ENCODE measurements around the gene SDK2.
A peak's percentile ranks its signal among the peaks of the same experiment; 100 is the strongest.

The SDK2 gene

DNA sequence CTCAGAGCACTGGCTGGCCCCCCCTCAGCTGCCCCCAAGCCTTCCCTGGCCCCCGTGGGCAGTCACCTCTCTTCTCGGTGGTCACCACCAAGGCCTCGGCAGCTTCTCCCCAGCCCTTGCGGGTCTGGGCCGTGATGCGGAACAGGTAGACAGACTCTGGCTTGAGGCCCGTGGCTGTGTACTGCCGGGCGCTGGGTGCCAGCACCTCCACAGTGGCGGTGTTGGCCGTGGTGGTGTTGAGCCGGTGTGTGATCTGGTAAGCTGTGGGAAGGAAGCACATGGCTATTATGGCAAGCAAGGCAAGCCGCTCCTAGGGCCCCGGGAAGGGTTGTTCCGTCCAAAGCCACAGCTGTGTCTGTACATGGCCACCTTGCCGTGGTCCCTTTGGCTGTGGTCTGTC, 254.0 kb downstream of the SDK2 start:
- no peak for DNase-seq (ENCODE audit: low spot score)

GRCh38 chr17:73389411-73389810, 254.8 kb downstream of the SDK2 start:
- DNase-seq (ENCODE audit: low spot score): no peak

- DNase-seq (ENCODE audit: low spot score): no peak
Observed at GRCh38 chr17:73388578-73388905, 255.7 kb downstream of the SDK2 start.

DNA sequence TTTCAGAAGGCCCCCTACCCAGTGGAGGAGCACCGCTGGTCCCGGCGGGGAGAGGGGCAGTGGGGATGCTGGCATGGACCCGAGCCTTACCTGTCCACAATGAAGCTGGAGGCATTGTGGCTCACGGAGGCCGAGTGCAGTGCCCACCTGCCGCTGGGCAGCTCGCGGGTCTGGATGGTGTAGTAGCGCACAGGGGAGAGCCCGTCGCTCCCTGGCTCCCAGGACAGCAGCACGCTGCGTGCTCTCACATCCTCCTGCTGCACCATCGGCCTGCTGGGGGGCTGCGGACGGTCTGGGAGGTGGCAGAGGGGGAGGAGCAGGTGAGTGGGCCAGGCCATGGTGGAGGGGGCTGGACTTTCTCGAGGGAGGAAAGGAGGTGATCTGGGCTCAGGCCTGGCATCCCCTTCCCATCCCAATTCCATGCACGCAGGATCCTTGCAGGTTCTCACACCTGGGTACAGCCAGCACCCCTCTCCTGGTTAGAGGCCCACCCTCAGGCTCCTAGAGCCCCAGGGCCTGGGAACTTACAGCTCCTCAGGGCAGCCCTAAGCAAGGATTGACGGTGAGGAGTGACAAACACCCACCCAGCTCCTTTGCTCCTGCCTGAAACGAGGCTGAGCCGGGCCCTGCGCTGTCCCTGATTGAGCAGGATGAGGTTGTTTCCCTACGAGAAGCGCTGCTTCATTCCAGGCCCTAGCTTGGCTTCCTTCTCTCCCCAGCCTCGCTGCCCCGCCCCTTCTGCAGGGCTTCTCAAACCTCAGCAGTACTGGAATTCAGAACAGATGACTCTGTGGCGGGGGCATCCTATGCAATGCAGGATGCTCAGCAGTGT, 256.3 kb downstream of the SDK2 start:
- no peak for DNase-seq (ENCODE audit: low spot score)

DNA sequence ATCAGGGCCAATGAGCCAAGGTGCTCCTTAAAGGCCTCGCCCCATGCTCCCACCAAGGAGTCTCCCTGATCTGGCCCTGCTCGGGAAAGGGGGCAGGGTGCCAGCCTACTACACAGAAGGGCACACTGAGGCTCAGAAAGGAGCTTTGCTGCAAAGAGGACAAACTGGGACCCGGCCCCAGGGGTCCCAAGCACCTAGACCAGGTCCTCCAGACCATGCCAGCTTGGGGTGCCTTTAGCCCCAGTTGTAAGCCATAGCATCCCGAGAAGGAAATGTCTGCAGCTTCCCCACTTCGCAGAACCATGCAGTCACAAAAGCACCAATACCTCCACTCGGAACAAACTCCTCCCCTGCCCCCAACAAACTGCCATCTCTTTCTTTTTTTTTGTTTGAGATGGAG, 257.7 kb downstream of the SDK2 start:
- DNase-seq (ENCODE audit: low spot score): no peak

DNA sequence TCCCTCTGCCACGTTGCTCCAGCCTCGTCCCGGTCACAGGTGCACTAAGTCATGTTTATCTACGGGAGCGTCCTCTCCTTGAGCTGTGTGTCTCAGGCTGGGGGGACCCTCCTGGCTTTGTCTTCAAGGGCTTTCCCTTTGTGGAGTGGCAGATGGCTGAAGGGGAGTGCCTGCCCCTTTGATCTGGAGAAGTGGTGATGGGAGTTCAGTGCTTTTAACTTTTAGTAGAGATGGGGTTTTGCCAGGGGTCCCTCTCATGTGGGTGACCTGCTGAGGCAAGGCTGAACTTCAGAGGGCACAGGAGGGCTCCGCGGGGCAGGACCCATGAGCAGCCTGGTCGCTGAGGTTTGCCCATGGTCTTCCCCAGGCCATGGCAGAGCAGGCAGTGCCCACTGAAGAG, 259.3 kb downstream of the SDK2 start:
- DNase-seq (ENCODE audit: low spot score): no peak

DNA sequence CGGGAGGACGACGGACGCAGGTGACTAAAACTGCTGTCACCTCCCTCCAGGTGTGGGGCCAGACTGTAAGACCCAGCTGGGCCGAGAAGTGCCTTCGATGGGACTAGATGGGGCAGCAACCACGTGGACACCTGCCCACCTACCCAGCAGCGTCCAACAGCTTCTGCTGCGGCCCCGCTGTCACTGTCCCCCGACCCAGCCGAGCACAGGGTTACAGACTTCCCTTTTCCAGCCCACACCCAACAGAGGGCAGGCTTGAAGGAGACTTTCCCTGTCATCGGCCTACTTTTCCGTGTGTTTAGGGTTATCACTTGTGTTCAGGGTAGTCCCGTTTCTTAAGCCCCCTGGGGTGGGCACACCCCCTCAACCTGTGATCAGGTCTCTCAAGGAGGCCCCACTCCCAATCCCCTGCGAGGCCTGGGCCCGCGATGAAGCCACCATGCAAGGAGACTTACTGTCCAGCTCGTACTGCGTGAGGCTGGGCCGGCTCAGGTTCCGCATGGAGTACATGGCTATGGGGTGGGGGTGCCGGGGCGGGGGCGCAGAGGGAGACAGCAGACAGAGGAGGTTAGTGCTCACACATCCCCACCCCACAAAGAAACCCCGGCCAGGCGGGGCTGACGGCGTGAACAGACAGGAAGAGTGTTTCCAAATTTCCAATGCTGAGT, 263.7 kb downstream of the SDK2 start:
- DNase-seq (ENCODE audit: low spot score): no peak

GRCh38 chr17:73379826-73380225, 264.4 kb downstream of the SDK2 start:
- DNase-seq (ENCODE audit: low spot score): no peak

GRCh38 chr17:73378974-73379470, 265.2 kb downstream of the SDK2 start:
- no peak for DNase-seq (ENCODE audit: low spot score)

GRCh38 chr17:73376636-73377035, 267.6 kb downstream of the SDK2 start:
- DNase-seq (ENCODE audit: low spot score): no peak

- DNase-seq (ENCODE audit: low spot score): no peak
Observed at GRCh38 chr17:73376152-73376551, 268.1 kb downstream of the SDK2 start.

DNA sequence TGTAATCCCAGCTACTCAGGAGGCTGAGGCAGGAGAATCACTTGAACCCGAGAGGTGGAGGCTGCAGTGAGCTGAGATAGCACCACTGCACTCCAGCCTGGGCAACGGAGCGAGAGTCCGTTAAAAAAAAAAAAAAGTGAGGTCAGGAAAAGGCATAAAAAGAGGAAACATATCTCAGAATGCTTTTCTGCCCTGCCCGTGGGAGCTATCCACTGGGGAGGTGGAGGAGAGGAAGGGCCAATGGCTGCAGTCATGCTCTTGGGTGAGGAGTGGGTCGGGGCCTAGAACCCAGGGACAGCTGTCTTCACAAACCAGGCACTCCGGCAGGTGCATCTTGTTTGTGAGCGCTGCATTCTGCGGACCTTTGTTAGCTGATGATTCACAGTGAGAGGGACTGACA, 272.4 kb downstream of the SDK2 start:
- DNase-seq (ENCODE audit: low spot score): no peak

GRCh38 chr17:73371285-73371684, 273.0 kb downstream of the SDK2 start:
- no peak for DNase-seq (ENCODE audit: low spot score)

DNA sequence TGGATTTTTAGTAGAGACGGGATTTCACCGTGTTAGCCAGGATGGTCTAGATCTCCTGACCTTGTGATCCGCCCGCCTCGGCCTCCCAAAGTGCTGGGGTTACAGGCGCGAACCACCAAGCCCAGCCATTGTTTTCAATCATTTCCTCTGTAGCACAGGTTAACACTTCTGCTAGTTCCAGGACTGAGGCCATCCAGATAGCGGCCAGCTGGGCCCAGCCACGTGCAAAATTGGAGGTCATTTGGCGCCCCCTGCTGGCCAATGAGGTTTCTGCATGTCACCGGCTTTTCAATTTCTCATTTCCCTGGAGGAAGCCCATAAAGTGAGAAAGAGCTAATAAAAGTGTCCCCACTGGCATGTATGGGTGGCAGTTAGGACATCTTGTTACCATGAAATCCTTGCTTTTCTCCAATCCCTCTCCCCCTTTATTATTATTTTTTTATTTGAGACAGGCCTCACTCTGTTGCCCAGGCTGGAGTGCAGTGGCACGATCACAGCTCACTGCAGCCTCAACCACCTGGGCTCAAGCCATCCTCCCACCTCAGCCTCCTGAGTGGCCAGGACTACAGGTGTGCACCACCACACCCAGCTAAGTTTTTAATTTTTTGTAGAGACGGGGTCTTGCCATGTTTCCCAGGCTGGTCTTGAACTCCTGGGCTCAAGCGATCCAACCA, 274.3 kb downstream of the SDK2 start:
- peak; percentile 89 for DNase-seq (ENCODE audit: low spot score)

GRCh38 chr17:73369111-73369521, 275.1 kb downstream of the SDK2 start:
- no peak for DNase-seq (ENCODE audit: low spot score)

DNA sequence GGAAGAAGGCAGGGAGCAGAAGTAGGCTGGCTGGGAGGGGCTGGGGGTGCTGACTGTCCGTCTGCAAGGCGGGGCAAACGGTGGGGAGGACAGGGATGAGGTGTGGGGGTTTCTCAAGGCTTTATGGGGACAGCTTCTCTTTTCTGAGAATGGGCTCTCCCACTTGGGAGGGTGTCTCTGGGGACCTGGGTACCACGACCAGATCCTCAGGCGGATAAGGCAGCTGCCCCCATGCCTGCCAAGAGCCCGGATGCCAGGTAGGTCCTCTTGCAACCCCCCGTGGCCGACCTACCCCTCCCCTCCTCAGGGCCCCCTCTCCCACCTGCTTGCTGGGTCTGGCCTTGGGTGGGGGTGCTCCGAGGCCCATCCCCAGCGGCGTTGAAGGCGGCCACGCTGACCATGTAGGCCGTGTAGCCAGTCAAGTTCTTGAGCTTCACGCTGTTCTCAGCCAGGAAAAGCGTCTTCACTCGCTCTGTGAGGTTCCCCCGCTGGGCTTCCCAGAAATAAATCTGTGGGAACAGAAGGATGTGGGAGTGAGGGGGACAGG, 276.1 kb downstream of the SDK2 start:
- no peak for DNase-seq (ENCODE audit: low spot score)

DNA sequence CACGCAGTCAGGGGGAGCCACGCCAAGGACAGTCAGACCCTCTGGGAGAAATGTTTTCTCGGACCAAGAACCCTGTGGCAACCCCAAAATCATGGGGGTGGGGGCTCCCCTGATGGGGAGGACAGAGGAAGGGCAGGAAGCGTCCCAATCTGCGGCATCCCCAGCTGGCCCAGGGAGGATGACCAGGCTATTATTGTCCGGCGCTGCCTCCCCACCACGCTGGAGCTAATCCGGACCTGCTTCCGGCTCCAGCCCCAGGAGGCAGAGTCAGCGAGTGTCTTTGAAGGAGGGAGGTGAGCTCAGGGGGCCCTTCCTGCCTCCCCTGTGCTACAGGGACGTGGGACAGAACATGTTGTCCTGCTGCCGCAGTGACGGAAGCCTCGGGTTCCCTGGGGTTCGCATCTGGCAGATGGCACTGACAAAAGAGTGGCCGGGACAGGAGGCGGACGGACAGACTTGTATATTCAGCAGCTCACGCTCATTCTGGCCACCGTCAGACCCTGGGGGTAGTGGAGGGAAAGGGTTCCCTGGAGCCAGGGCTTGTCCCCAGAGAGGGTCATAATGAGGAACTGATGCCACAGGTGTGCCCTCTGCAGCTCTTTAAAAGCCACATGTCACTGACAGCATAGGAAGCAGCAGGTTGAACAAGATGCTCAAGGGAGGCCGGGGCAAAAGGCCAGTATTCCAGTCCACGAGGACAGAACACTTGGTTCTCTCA, 278.2 kb downstream of the SDK2 start:
- no peak for DNase-seq (ENCODE audit: low spot score)

DNA sequence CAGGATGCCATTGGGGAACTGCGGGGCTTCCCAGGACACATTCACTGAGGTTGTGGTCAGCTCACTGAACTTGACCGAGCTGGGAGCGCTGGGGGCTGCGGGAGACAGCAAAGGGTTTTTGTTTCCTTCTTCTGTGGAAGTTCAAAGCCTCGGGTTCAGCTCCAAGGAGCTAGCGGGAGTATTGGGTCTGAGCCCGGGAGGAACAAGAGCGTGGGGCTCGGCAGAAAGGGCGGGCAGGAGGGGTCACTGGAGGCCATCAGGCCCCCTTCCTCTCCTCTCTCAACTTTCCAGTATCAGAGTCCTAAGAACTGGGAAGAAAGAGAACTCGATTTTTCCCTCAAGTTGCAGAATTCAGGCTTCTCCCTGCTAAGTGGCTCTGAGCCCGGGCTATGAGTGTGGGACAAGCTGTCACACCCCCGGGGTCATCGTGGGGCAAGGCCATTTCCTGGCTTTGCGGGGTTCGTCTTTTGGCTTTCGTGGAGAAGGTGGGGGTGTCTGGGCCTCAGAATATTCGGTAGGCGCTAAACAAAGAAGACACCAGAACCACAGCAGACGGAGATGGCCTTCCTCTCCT, 278.9 kb downstream of the SDK2 start:
- DNase-seq (ENCODE audit: low spot score): no peak

DNA sequence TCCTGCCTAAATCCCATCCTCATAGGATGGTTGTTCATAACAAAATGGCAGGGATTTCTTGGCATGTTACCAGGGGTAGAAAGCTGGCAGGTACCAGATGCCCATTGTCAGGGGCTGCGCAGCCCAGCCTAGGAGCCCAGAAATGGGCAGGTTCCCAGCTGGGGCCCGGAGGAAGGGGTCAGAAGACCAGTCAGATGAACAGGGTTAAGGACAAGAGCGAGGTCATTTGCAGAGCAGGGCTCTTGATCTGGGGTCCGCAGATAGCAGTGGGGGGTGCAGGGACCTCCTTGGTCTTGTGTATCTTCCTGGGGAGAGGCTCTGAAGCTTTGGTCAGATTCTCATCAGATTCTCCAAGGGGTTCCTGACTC, 280.1 kb downstream of the SDK2 start:
- no peak for DNase-seq (ENCODE audit: low spot score)

- DNase-seq (ENCODE audit: low spot score): no peak
Observed at GRCh38 chr17:73363442-73364154, 280.6 kb downstream of the SDK2 start.

DNA sequence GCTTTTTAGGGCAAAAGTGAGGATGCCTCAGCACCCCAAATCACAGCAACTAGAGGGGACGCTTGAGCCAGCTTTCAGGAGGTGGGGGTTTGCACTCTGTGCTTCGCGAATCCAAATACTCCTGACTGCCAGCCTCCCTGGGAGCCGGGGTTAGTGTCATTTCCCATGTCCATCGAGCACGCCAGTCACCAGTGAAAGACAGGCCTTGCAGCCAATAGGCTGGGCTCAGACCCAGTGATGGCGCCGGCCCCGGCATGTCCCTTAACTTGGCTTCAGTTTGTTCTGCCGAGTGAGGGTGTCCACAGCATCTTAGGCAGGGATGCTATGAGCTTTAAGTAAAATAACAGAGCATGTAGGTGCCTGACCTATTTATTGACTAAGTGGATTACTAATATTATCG, 281.5 kb downstream of the SDK2 start:
- no peak for DNase-seq (ENCODE audit: low spot score)
